Cardiac muscle cell (in vitro differentiated cells and primary cell): Measurements from ENCODE around the gene ZFP64. TPM values are rescaled to one million over a fixed set of nuclear protein-coding genes. Genes with fewer than 3 reads are reported as not detected.
"Not testable (repeated sequence)": the region's sequence is repeated elsewhere in the genome, so short reads cannot be mapped to it uniquely, and the experiment has no call there.

Source experiments
- DNase-seq, 2 donors: peaks; one replicate each; pipeline versions ENCODE4 v3.0.0 to v3.0.0-alpha.2; 2010 to 2017; ENCODE audit warnings: low read depth in 1 of 2, low spot score in 1 of 2
- H3K27ac ChIP-seq: fragments of 200-600 bp; sonication (generic); 2 replicates; pipeline ENCODE4 v1.5.1; 2016
- H3K27me3 ChIP-seq: fragments of 200-600 bp; sonication (generic); 2 replicates; pipeline ENCODE4 v1.6.0; 2016; ENCODE audit warnings: control low read depth
- H3K36me3 ChIP-seq: fragments of 200-600 bp; sonication (generic); 2 replicates; pipeline ENCODE4 v1.5.1; 2016; ENCODE audit warnings: control low read depth
- H3K4me1 ChIP-seq: fragments of 200-600 bp; sonication (generic); 2 replicates; pipeline ENCODE4 v1.8.1; 2017; ENCODE audit warnings: low read depth, mild to moderate bottlenecking, mixed run types
- H3K4me3 ChIP-seq: fragments of 200-600 bp; sonication (generic); 2 replicates; pipeline ENCODE4 v1.5.1; 2016; ENCODE audit warnings: mild to moderate bottlenecking
- H3K9me3 ChIP-seq: fragments of 200-600 bp; sonication (generic); 2 replicates; pipeline ENCODE4 v1.5.1; 2017; ENCODE audit warnings: low read depth, mild to moderate bottlenecking, control low read depth
- CTCF ChIP-seq: IDR thresholded peaks from 2 replicates; pipeline ENCODE4 v1.5.1; 2012; ENCODE audit warnings: low read depth, mild to moderate bottlenecking, low read length
- polyA plus RNA-seq: library from polyadenylated mRNA; unstranded; fragments of >200 nt; fragmentation: Nextera tagmentation; extraction: Ambion mirVana; gene quantifications from 2 replicates; pipeline ENCODE4 v1.2.1, GENCODE V29; 2016
- total RNA-seq: library from RNA; depleted of rRNA; stranded (reverse); fragments of >200 nt; gene quantifications from 2 replicates; pipeline ENCODE4 v1.2.3, GENCODE V29; 2016

Gene ZFP64
- total and polyA plus RNA-seq, 2 experiments from 2014 or later: 9.6 to 17.7 TPM

DNA sequence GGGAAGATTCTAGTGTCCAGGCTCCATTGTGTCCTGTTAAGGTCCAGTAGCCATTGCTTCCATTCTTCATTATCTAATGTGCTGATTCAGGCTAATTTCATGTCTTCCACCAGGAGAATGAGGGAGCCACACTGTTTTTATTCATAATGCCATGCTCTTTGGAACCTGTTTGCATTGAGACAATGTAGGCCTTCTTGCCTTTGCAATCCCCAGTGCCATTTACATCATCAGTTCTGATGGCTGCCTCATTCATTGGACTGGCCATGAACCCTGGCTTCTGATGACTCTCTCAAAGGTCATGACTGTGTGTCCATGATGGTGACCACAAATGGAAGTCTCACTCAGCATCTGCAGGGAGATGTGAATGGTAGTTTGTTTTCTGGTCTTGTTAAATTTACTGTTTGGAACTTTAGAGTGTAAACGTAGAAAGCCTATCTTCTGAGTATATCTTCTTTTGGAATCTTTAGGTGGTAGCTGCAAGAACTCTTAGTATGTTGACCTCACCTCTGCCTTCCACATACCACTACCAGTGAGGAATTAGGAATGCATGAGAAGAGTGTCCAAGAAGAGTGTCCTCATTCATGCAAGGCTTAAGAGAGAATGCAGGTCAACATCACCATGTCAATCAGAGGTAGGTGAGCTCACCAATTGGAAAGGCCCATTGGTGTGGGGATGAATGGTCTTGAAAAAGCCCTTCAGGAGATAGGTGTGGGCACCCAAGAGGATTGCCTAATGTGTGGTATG, 42.9 kb upstream of the ZFP64 start:
- no peak overlapping the region for H3K27ac ChIP-seq
- H3K36me3 ChIP-seq: no peaks in the 10 kb centered on the region
- no peaks in the 10 kb centered on the region for H3K4me1 ChIP-seq
- H3K4me3 ChIP-seq: no peak overlapping the region
- no peaks in the 10 kb centered on the region for H3K27me3 ChIP-seq
- H3K9me3 ChIP-seq: no peaks in the 10 kb centered on the region
- DNase-seq: no peak
- no peak for TF ChIP-seq CTCF

DNA sequence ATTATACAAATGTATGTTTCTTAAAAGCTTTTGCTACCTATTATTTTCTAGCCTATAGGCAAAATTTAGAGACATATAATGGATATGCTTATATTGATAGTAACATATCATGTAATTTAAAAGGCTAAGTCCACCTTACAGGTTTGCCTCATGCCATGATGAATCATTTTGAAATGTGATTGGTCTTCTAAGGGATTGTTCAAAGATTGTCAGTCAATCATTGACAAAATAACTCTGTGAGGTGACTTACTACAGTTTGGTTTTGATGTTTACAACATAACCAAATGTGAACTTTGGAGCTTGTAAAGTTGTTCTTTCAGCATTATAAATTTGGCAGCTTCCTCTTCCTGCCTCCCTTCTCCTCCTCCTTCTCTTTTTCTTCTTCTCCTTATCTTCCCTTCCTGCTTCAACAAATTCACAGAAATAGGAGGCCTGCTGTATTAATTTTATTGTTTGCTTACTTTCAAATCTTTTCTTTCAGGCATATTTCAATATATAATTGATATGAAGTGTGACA, 39.7 kb upstream of the ZFP64 start:
- Histone ChIP-seq H3K27me3 (no peaks in the 10 kb centered on the region), H3K4me3 (no peak overlapping the region), H3K9me3 (no peaks in the 10 kb centered on the region), H3K36me3 (no peaks in the 10 kb centered on the region), H3K27ac (no peak overlapping the region), H3K4me1 (no peaks in the 10 kb centered on the region)
- TF ChIP-seq CTCF: no peak
- no peak for DNase-seq

DNA sequence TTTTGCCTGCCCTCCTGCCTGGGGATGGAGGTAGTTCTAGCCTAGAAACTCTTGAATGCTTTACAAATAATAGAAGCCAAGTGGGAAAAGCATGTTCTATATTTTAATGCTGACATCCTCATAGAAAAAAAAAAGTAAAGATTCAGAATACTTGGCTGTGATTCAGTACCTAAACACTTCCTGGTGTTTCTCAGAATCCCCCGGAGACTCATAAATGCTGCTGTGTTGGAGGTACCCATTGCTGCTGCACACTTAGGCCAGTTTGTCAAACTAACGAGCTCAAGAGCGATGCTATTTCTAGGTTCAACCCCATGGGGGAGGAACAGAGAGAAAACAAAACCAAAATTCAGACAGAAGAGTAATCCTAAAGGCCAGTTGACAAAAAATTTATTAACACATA, 38.8 kb upstream of the ZFP64 start:
- Histone ChIP-seq H3K4me1 (no peaks in the 10 kb centered on the region), H3K4me3 (no peak overlapping the region), H3K27me3 (no peaks in the 10 kb centered on the region), H3K27ac (no peak overlapping the region), H3K36me3 (no peaks in the 10 kb centered on the region), H3K9me3 (no peaks in the 10 kb centered on the region)
- no peak for TF ChIP-seq CTCF
- peak in 1 of 2 donors; percentile 47 for DNase-seq

DNA sequence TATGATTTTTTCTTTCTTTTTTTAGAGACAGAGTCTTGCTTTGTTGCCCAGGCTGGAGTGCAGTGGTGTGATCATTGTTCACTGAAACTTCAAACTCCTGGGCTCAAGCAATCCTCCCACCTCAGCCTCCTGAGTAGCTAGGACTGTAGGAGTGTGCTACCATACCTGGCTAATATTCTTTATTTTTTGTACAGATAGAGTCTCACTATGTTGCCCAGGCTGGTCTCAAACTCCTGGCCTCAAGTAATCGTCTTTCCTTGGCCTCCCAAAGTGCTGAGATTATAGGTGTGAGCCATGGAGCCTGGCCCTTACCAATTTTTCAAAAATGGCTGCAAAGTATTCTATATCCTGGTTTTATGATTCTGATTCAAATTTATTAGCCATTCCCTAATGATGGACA, 37.8 kb upstream of the ZFP64 start:
- H3K4me1 ChIP-seq, H3K9me3 ChIP-seq, DNase-seq, H3K36me3 ChIP-seq, H3K27ac ChIP-seq, H3K27me3 ChIP-seq, H3K4me3 ChIP-seq: not testable (repeated sequence)

GRCh38 chr20:52226370-52226769, 34.8 kb upstream of the ZFP64 start:
- no peak overlapping the region for H3K4me3 ChIP-seq
- no peak for TF ChIP-seq CTCF
- no peak overlapping the region for H3K27ac ChIP-seq

DNA sequence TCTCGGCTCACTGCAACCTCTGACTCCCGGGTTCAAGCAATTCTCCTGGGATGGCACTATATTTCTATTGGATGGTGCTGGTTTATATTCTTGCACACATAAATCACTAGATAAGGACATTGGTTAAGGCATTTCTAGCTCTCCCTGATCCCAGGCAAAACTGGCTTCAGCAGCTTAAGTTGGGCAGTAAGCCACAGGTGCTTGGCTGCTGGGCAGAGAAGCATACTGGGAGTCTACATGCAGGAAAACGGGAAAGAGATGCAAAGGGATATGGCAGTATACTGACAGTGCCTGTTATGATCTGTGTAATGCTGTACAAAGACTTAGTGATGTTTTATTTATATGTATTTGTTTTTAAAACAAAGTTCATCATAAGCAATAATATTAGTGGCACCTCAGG, 33.3 kb upstream of the ZFP64 start:
- DNase-seq: no peak
- Histone ChIP-seq H3K27me3 (no peaks in the 10 kb centered on the region), H3K27ac (no peak overlapping the region), H3K4me1 (no peaks in the 10 kb centered on the region), H3K4me3 (no peak overlapping the region), H3K9me3 (no peaks in the 10 kb centered on the region), H3K36me3 (no peaks in the 10 kb centered on the region)
- TF ChIP-seq CTCF: no peak

More at GRCh38 chr20:52226370-52226769, 34.8 kb upstream of the ZFP64 start:
- no peaks in the 10 kb centered on the region for H3K36me3 ChIP-seq
- peak in 1 of 2 donors; percentile 29 for DNase-seq
- H3K27me3 ChIP-seq: no peaks in the 10 kb centered on the region
- H3K9me3 ChIP-seq: no peaks in the 10 kb centered on the region
- H3K4me1 ChIP-seq: no peaks in the 10 kb centered on the region

GRCh38 chr20:52221362-52221761, 29.8 kb upstream of the ZFP64 start:
- H3K4me3 ChIP-seq, H3K27me3 ChIP-seq, DNase-seq, H3K36me3 ChIP-seq, H3K27ac ChIP-seq, H3K4me1 ChIP-seq, H3K9me3 ChIP-seq: not testable (repeated sequence)

GRCh38 chr20:52220891-52221290, 29.3 kb upstream of the ZFP64 start:
- H3K27ac ChIP-seq, H3K36me3 ChIP-seq, DNase-seq, H3K4me1 ChIP-seq, H3K9me3 ChIP-seq, H3K4me3 ChIP-seq, H3K27me3 ChIP-seq: not testable (repeated sequence)
